ENCODE results near the gene PROS1.

Gene PROS1

GRCh38 chr3:93973131-93974126 lies at the start of gene PROS1:
Gene PROS1 (minus strand): TSS chr3:93973896. CDS start chr3:93973749, 147 bp downstream.
- Mint-ChIP-seq H3K4me3 (peak within 1 kb of the TSS; percentile 81), H3K9me3 (no peaks in the 10 kb centered on the region), H3K36me3 (no peaks in the 10 kb centered on the region), H3K27ac (peak within 1 kb of the TSS; percentile 82), H3K4me1 (peaks cover 9% of the 10 kb centered on the region)
- ATAC-seq = peak; percentile 95
- peak; percentile 34 to 73 for DNase-seq (ENCODE audit: low spot score in 2 of 2)

- H3K4me3 Mint-ChIP-seq = no peak overlapping the region
- no peaks in the 10 kb centered on the region for H3K9me3 Mint-ChIP-seq
- no peaks in the 10 kb centered on the region for H3K4me1 Mint-ChIP-seq
- DNase-seq (ENCODE audit: low spot score in 2 of 2) (no peak), ATAC-seq (no peak)
- no peak overlapping the region for H3K27ac Mint-ChIP-seq
- H3K36me3 Mint-ChIP-seq = no peaks in the 10 kb centered on the region
These were observed 46.6 kb upstream of the PROS1 start for GRCh38 chr3:94020293-94020692.

GRCh38 chr3:94019659-94020058 lies 46.0 kb upstream of the PROS1 start:
- no peaks in the 10 kb centered on the region for H3K4me1 Mint-ChIP-seq
- DNase-seq (ENCODE audit: low spot score in 2 of 2) = no peak
- H3K9me3 Mint-ChIP-seq = no peaks in the 10 kb centered on the region
- H3K27ac Mint-ChIP-seq = no peak overlapping the region
- H3K36me3 Mint-ChIP-seq = no peaks in the 10 kb centered on the region
- no peak overlapping the region for H3K4me3 Mint-ChIP-seq
- no peak for ATAC-seq

GRCh38 chr3:94015025-94015424 lies 41.3 kb upstream of the PROS1 start:
- H3K4me1 Mint-ChIP-seq = peaks cover 23% of the 10 kb centered on the region
- DNase-seq (ENCODE audit: low spot score in 2 of 2) (no peak), ATAC-seq (no peak)
- no peak overlapping the region for H3K4me3 Mint-ChIP-seq
- H3K36me3 Mint-ChIP-seq = peaks cover 11% of the 10 kb centered on the region
- H3K9me3 Mint-ChIP-seq = no peaks in the 10 kb centered on the region
- no peak overlapping the region for H3K27ac Mint-ChIP-seq

- DNase-seq (ENCODE audit: low spot score in 2 of 2) (no peak), ATAC-seq (no peak)
- no peaks in the 10 kb centered on the region for H3K9me3 Mint-ChIP-seq
- peaks cover 27% of the 10 kb centered on the region for H3K4me1 Mint-ChIP-seq
- H3K27ac Mint-ChIP-seq = peak overlapping the region; percentile 33
- peak overlapping the region; percentile 6 for H3K4me3 Mint-ChIP-seq
- peaks cover 11% of the 10 kb centered on the region for H3K36me3 Mint-ChIP-seq
These were observed 38.5 kb upstream of the PROS1 start for GRCh38 chr3:94012185-94012584.

GRCh38 chr3:94011233-94011711 lies 37.6 kb upstream of the PROS1 start:
- ATAC-seq = peak; percentile 98
- no peak for DNase-seq (ENCODE audit: low spot score in 2 of 2)
- peak overlapping the region; percentile 6 for H3K4me3 Mint-ChIP-seq

GRCh38 chr3:94009608-94010007 lies 35.9 kb upstream of the PROS1 start:
- H3K9me3 Mint-ChIP-seq = no peaks in the 10 kb centered on the region
- no peak overlapping the region for H3K4me3 Mint-ChIP-seq
- H3K4me1 Mint-ChIP-seq = peaks cover 29% of the 10 kb centered on the region
- H3K36me3 Mint-ChIP-seq = peaks cover 11% of the 10 kb centered on the region
- DNase-seq (ENCODE audit: low spot score in 2 of 2) (no peak), ATAC-seq (no peak)
- H3K27ac Mint-ChIP-seq = no peak overlapping the region

More at GRCh38 chr3:94011233-94011711, 37.6 kb upstream of the PROS1 start:
- peak overlapping the region; percentile 33 for H3K27ac Mint-ChIP-seq
- H3K4me1 Mint-ChIP-seq = peaks cover 29% of the 10 kb centered on the region
- H3K36me3 Mint-ChIP-seq = peaks cover 11% of the 10 kb centered on the region
- H3K9me3 Mint-ChIP-seq = no peaks in the 10 kb centered on the region

- no peak overlapping the region for H3K27ac Mint-ChIP-seq
- DNase-seq (ENCODE audit: low spot score in 2 of 2) (no peak), ATAC-seq (no peak)
- H3K9me3 Mint-ChIP-seq = no peaks in the 10 kb centered on the region
- no peak overlapping the region for H3K4me3 Mint-ChIP-seq
- H3K4me1 Mint-ChIP-seq = peaks cover 28% of the 10 kb centered on the region
- peaks cover 11% of the 10 kb centered on the region for H3K36me3 Mint-ChIP-seq
These were observed 34.6 kb upstream of the PROS1 start for GRCh38 chr3:94008253-94008652.

GRCh38 chr3:94004301-94004910 lies 30.7 kb upstream of the PROS1 start:
- peak; percentile 60 for ATAC-seq
- H3K27ac Mint-ChIP-seq = no peak overlapping the region
- no peaks in the 10 kb centered on the region for H3K36me3 Mint-ChIP-seq
- no peaks in the 10 kb centered on the region for H3K9me3 Mint-ChIP-seq
- no peak for DNase-seq (ENCODE audit: low spot score in 2 of 2)
- H3K4me1 Mint-ChIP-seq = peaks cover 6% of the 10 kb centered on the region
- peak overlapping the region; percentile 18 for H3K4me3 Mint-ChIP-seq

GRCh38 chr3:94001827-94002495 lies 28.3 kb upstream of the PROS1 start:
- Mint-ChIP-seq H3K36me3 (no peaks in the 10 kb centered on the region), H3K4me1 (peaks cover under 1% of the 10 kb centered on the region), H3K9me3 (no peaks in the 10 kb centered on the region), H3K4me3 (no peak overlapping the region), H3K27ac (peak overlapping the region; percentile 12)
- ATAC-seq (no peak), DNase-seq (ENCODE audit: low spot score in 2 of 2) (no peak)

GRCh38 chr3:94001191-94001590 lies 27.5 kb upstream of the PROS1 start:
- ATAC-seq (no peak), DNase-seq (ENCODE audit: low spot score in 2 of 2) (no peak)
- Mint-ChIP-seq H3K36me3 (no peaks in the 10 kb centered on the region), H3K27ac (peak overlapping the region; percentile 12), H3K4me1 (no peaks in the 10 kb centered on the region), H3K9me3 (no peaks in the 10 kb centered on the region), H3K4me3 (no peak overlapping the region)

GRCh38 chr3:93994056-93994455 lies 20.4 kb upstream of the PROS1 start:
- peak overlapping the region; percentile 74 for H3K27ac Mint-ChIP-seq
- H3K4me3 Mint-ChIP-seq = no peak overlapping the region
- H3K4me1 Mint-ChIP-seq = peaks cover 10% of the 10 kb centered on the region
- ATAC-seq = no peak
- peaks cover 3% of the 10 kb centered on the region for H3K36me3 Mint-ChIP-seq
- H3K9me3 Mint-ChIP-seq = no peaks in the 10 kb centered on the region
- DNase-seq (ENCODE audit: low spot score in 2 of 2) = no peak

- H3K27ac Mint-ChIP-seq = no peak overlapping the region
- H3K9me3 Mint-ChIP-seq = no peaks in the 10 kb centered on the region
- ATAC-seq = no peak
- DNase-seq (ENCODE audit: low spot score in 2 of 2) = no peak
- H3K4me3 Mint-ChIP-seq = no peak overlapping the region
- H3K36me3 Mint-ChIP-seq = peaks cover 8% of the 10 kb centered on the region
- peaks cover 10% of the 10 kb centered on the region for H3K4me1 Mint-ChIP-seq
These were observed 18.5 kb upstream of the PROS1 start for GRCh38 chr3:93992207-93992606.

GRCh38 chr3:93991631-93992030 lies 17.9 kb upstream of the PROS1 start:
- Mint-ChIP-seq H3K4me3 (no peak overlapping the region), H3K36me3 (peaks cover 8% of the 10 kb centered on the region), H3K27ac (no peak overlapping the region), H3K9me3 (no peaks in the 10 kb centered on the region), H3K4me1 (peaks cover 10% of the 10 kb centered on the region)
- ATAC-seq = no peak
- no peak for DNase-seq (ENCODE audit: low spot score in 2 of 2)

- H3K4me3 Mint-ChIP-seq = no peak overlapping the region
- H3K36me3 Mint-ChIP-seq = peaks cover 8% of the 10 kb centered on the region
- ATAC-seq (no peak), DNase-seq (ENCODE audit: low spot score in 2 of 2) (no peak)
- H3K9me3 Mint-ChIP-seq = no peaks in the 10 kb centered on the region
- H3K27ac Mint-ChIP-seq = no peak overlapping the region
- H3K4me1 Mint-ChIP-seq = peaks cover 5% of the 10 kb centered on the region
These were observed 15.5 kb upstream of the PROS1 start for GRCh38 chr3:93989241-93989640.

All from stimulated activated effector memory CD8-positive, alpha-beta T cell treated with anti-CD3 and anti-CD28 coated beads, Interleukin-12 subunit alpha, Interleukin-12 subunit beta, amount 100 ng/mL, for 72 hours (primary cell).